Hepatic stellate cell (primary cell): ENCODE measurements around the gene LRRC4B.
A peak's percentile ranks its signal among the peaks of the same experiment; 100 is the strongest.
"Not testable (repeated sequence)": the region's sequence is repeated elsewhere in the genome, so short reads cannot be mapped to it uniquely, and the experiment has no call there.

Experiments used
- DNase-seq: peaks from one replicate; pipeline ENCODE4 v3.0.0; 2011; ENCODE audit warnings: low spot score

LRRC4B gene

DNA sequence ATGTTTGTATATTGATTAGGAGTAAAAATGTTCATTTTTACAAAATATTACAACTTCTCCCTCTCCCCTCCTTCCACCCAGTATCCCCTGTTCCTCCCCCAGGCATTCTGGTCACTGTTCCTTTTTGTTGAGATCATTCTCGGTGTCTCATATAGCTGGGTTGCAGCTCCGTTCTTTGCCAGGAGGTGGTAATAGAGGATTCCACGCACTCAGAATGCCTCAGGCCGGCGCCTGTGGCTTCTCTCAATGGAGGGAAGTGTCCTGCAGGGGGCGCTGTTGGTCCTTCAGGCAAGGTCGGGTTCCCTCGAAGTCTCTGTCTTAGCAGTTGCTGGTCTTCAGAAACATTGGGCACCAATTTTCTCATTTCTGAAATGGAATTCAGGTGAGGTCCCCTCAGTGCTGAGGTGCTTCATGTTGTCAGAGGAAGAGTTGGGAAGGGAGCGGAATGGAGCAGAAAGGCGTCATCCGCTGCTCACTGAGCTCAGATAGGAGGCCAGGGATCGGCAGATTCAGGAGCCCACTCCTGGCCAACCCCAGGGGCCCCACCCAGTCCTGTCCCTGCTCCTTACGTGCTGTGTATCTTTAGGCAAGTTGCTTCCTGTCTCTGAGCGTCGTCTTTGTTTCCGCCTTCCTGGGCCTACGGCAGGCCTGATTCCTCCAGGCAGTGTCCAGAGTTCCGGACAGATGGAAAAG lies 81.3 kb downstream of the LRRC4B start:
- DNase-seq, result no peak

DNA sequence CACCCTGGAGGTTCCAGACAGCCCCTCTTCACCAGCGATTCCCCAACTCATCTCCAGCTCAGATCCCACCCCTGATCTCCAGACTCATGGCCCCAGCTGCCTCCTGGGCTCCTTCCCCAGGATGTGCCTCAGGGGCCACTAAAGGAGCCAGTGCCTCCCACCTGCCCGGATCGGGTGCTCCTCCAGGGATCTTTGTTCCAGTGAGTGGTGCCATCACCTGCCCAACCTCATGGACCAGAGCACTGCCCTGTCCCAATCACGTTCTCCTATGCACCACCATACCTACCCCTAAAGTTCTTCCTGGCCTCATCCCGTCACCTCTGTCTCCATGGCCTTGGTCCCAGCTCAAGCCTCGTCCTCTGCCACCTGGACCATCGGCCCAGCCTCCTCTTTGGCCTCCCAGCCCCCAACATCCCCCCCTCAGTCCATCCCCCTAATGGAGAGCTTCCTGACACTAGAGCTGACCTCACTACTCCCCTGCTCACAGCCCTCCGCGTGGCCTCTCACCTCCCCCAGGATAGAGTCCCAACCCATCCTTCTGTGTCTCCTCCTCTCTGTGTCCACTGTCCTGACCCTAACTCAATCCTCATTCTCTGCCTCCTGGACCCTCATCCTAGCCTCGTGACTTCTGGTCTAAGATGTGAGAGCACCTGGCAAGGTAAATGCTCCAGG lies 82.8 kb downstream of the LRRC4B start:
- no peak for DNase-seq

DNA sequence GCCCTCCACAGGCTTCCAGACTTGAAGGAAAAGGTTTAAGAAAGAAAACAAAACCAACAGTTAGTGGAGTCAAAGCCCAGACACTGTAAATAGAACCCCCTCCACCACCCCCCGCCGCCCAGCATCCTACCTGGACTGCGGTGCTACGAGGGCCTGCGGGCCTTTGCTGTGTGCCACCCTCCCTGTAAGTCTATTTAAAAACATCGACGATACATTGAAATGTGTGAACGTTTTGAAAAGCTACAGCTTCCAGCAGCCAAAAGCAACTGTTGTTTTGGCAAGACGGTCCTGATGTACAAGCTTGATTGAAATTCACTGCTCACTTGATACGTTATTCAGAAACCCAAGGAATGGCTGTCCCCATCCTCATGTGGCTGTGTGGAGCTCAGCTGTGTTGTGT lies 85.3 kb downstream of the LRRC4B start:
- DNase-seq, result no peak

DNA sequence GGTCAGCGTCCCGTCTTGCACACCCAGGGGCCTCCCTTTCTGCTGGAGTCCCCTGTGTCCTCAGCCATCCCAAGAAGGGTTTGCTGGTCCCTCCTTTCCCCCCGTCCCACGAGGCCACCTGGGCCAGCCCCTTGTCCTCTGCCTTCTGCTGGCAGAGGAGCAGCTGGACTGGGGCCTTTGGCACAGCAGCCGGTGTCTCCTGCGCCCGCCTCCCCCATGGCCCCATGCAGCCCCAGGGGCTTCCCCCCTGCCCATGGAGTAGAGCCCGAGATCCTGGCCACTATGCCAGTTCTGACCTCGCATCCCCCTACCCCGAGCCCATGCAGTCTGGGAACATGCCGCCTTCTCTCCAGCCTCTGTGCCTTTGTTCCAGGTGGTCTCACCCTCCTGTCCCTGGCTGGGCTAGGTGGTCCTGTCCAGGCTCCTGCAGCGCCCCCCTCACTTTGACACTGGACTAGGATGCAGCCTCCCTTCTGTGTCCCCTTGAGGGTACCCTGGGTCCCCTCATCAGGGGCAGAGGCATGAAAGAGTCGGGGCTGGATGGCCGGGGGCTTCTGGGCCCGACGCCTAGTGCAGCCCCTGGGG lies 85.9 kb downstream of the LRRC4B start:
- no peak for DNase-seq

DNA sequence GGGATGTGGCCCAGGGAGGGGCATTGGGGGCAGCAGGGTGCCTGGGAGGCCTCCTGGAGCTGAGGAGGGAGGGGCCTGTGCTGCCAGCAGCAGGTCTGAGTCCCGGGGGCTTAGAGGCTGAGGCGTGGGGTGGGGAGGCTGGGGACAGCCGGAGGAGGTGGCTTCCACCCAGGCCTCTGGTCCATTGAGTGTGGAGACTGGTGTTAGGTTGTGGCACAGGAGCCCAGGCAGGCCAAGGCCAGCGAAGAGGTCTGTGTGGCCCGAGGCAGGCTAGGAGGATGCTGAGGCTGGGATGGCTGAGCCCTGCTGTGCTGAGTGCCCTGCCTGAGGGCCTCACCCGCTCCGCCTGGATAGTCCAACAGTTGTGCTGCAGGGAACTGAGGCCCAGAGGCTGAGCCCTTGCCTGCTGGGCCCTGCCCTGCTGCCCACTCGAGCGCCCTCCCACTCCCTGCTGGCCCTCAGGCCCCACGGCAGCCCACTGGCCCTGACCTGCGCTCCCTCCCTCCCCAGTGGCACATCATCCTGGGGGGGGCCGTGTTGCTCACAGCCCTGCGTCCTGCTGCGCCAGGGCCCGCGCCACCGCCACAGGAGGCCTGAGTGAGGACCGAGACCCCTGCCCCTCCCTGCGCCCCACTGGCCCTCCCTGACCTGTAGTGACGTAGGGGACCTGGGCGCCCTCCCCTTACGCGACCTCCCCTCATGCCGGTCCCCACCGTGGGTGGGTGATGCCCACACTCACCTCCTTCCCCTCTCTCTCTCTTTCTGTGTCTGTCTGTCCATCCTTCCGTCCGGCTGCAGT lies 86.7 kb downstream of the LRRC4B start:
- DNase-seq, result no peak

DNA sequence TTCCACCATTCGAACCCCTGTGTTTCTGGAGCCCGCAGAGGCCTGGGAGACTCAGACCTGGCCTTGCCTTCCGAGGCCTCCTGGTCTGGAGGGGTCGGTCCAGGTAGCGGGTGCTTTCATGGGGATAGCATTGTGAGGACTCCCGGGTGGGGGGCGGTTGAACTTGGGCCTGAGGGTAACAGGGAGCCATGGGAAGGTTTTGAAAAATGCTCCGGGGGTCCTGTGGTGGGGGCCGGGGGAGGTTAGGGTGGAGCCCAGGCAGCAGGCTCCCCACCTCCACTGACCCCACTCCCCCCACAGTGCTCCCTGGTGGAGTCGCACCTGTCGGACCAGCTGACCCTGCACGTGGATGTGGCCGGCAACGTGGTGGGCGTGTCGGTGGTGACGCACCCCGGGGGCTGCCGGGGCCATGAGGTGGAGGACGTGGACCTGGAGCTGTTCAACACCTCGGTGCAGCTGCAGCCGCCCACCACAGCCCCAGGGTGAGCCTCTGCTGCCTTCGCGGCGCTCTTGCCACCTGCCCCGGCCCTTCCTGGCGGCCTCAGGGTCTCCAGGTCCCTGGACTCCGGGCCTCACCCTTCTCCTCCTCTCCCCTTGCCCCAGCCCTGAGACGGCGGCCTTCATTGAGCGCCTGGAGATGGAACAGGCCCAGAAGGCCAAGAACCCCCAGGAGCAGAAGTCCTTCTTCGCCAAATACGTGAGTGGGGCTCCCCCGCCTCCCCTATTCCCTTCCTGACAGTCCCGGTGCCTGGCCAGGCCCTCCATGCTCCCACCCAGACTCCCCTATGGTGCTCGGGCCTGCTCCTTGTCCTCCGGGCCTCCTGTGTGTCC lies 87.7 kb downstream of the LRRC4B start:
- DNase-seq, result no peak

DNA sequence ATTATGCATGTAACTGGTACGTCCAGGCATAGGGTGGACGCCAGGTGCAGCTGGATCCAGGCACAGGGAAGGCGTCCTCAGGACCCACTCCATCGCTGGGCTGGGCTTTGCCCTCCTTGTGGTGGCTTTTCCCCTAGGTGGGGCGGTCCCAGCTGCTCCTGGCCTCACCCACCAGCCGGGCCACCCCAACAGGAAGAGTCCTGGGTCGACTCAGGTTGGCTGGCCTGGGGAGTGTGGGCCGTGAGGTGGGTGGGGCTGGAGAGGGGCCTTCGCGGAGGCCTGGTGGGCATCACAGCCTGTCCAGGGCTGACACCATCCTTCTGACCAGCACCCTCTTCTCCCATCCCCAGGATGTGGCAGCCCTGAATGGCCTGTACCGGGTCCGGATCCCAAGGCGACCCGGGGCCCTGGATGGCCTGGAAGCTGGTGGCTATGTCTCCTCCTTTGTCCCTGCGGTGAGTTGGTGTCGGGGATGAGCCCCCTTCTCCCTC lies 88.4 kb downstream of the LRRC4B start:
- DNase-seq, result no peak

DNA sequence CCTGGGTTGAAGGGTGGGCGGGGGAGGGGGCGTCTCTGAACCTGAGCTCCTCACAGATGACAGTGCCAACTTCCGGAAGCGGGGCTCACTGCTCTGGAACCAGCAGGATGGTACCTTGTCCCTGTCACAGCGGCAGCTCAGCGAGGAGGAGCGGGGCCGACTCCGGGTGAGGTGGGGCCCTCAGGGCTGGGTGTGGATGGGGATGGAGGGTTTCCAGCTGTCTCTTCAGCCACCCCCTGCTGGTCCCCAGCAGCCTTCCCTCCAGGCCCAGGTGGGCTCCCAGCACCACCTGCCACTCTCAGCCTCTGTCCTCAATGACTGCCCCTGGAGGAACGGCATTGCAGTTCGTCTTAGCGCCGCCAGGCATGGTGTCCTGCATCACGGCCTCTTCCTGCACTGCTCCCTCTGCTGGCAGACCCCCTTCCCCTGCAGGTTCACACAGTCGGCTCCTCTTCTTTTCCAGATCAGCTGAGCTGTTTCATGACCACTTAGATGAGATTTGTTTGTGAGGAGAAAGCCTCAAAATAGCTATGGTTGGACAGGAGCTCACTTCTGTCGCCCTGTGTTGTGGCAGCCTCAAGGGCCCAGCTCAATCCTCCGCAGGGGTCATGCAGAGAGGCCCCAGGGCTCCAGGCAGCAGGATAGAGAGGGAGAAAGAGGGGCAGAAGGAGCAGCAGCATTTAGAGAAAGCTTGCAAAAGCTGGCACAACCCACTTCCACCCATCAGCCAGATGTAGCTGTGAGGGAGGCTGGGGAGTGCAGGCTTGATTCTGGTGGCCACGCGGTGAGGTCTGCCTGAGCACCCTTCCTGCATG lies 89.1 kb downstream of the LRRC4B start:
- DNase-seq, result peak; percentile 67

DNA sequence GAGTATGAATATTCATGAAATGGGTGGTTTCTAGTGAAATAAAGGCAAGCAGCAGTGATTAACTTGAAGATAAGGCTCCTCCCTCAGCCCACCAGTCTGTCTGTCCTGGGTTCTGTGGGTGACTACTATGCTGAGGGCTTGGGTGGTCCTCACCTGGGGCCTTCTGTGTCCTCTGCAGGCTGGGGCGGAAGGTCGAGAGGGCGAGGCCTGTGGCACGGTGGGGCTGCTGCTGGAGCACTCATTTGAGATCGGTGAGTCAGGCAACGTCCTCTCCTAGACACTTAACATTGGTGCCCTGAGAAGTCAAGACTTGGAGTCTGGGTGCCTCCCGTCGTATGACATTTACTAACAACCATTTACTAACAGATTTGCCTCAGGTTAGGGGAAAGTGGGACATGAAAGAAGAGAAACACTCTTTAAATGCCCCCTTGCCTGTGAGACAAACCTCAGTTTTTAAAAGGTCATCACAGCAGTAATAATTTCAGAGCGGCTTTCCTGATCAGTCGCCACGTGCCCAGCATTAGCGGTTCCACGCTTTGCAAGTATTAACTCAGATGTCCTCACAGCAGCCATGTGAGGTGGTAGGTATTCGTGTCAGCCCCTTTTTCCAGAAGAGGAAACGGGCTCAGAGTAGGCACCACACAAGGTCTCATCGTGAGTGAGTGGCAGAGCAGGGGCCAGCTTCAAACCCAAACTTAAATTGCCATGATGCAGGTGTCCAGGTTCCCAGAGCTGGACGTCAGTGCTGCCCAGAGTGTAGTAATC lies 90.3 kb downstream of the LRRC4B start:
- no peak for DNase-seq

DNA sequence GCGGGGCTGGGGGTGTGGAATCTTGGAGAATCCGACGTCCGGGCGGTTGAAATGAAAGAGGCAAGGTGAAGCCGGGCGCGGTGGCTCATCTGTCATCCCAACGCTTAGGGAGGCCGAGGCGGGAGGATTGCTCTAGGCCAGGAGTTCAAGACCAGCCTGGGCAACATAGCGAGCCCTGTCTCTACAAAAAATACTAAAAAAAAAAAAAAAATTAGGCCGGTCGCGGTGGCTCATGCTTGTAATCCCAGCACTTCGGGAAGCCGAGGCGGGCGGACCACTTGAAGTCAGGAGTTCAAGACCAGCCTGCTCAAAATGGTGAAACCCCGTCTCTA lies 91.4 kb downstream of the LRRC4B start:
- no peak for DNase-seq

DNA sequence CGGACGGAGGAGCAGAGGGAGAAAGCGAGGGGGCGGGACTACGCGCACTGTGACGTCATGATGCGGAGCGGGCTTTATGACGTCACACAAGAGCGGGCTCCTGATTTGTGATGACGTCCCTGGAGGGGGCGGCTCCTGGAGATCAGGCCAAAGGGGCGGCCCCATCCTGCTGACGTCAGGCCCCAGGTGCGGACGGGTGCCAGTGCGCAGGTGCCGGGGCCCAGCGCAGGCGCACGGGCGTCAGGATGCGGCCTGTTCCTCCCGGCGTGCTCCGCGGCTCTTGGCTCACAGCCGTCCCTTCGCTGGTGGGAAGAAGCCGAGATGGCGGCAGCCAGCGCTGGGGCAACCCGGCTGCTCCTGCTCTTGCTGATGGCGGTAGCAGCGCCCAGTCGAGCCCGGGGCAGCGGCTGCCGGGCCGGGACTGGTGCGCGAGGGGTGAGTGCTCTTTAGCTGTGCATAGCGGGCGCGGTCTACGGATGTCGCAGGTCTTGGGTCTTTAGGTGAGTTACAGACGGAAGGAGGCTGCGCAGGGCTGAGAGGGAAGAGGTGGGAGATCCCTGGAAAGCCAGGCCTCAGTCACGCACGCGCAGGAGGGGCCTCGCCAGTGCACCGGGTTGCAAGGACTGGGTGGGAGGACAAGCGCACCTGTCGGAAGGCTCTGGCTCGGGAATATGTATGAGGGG lies 91.9 kb downstream of the LRRC4B start, which contains the start of the genes EMC10 and GARIN5A:
Gene EMC10, plus strand, starts transcription at position 284 of the 683 bp plus-strand sequence. Its CDS starts 38 bp downstream, at position 322.
Gene GARIN5A, minus strand, starts transcription at position 625 of the 683 bp plus-strand sequence. Its CDS starts 460 bp downstream, at position 165.
- DNase-seq, result peak; percentile 99

DNA sequence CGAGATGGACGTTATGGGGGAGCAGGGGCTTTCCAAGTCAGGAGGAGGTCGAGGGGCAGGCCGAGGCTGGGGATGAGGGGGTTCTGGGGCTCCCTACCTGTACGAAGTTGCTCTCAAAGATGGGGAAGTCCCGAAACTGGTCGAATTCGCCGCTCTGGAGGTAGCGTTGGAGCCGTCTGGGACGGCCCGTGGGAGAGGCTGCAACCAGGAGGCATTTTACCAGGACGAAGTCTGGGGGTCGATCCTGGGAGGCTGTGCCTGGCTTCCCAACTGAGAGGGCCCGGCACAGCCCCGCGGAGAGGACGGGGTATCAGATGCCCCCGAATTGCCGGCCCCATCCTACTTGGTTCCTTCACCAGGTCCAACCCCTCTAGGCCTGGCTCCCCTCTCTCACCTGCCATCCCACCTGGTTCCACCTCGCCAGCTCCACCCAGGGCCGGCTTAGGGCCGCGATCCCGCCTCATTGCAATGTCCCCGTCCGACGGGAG lies 92.5 kb downstream of the LRRC4B start:
- no peak for DNase-seq

DNA sequence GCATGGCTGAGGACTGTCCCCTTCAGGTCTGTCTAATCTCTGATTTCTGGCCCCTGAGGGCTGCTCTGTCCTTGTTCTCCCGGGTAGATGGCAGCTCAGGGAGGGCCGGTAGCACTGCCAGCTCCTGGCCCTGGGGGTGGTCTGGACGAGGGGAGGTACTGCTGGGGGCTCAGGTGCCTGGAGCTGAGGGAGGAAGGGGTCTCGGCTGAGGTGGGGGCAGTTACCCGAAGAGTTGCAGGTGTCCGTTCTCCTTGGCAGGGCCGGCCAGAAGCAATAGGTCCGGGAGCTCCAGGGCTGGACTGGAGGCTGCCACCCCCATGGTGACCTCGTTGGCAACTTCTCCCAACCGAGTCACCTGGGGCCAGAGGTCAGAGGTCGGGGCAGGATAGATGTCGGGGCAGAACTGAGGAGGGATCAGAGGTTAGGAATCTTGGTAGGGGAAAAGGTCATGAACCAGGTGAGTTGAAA lies 93.1 kb downstream of the LRRC4B start:
- DNase-seq, result no peak

DNA sequence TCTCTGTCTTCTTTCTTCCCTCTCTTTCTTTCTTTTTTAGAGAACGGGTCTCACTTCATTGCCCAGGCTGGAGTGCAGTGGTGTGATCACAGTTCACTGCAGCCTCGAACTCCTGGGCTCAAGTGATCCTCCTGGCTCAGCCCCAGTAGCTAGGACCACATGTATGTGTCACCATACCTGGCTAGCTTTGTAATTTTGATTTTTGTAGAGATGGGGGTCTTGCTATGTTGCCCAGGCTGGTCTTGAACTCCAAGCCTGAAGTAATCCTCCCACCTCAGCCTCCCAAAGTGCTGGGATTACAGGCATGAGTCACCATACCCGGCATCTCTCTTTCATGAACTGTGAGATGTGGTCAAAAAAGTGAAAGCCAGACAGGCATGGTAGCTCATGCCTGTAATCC lies 94.9 kb downstream of the LRRC4B start:
- DNase-seq, result not testable (repeated sequence)

DNA sequence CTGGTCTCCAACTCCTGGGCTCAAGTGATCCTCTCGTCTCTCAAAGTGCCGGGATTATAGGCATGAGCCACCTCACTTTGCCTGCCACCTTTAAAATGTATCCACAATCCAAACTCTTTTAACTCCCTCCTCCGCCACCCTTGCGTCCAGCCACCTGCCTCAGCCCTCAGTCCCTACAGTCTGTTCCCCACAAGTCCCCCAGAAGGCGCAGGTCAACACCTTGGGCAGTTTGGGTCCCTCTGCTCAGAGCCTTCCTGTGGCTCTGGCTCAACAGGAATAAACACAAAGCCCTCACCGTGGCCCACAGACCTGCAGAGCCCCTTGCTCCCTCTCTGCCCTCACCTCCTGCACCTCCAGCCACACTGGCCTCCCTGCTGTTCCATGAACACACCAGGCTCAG lies 99.4 kb downstream of the LRRC4B start:
- DNase-seq, result no peak

DNA sequence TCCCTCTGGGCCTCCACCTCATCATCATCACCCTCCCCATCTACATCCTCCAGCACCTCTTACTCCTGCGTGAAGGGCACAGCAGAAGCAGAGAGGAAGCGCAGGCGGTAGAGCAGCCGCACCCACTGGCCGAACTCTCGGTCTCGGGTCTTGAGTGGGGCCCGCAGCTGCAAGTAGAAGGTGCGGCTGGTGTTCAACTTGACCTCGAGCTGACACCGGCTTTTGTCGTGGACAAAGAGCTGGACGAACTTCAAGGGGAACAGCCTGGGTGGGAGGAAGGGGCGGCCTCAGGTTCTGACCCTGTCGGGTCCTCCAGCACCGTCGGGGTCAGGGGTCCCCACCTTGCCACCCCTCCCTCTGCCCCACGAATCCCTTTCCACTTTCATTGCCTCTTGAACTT lies 100.7 kb downstream of the LRRC4B start:
- DNase-seq, result no peak
